Vagina (tissue), 2 donors: Measurements from ENCODE around the gene GPR162. TPM values are rescaled to one million over a fixed set of nuclear protein-coding genes. Genes with fewer than 3 reads are reported as not detected.

ENCODE experiments used
- DNase-seq, 2 donors: peaks; one replicate each; pipeline ENCODE4 v3.0.0-alpha.2; 2017; ENCODE audit errors: extremely low spot score in 2 of 2
- H3K27ac ChIP-seq: fragments of 200-600 bp; sonication (generic); one replicate; pipeline ENCODE4 v1.5.1; 2019
- H3K27me3 ChIP-seq: fragments of 200-600 bp; sonication (generic); one replicate; pipeline ENCODE4 v1.5.1; 2019
- H3K36me3 ChIP-seq, 2 donors: fragments of 200-600 bp; sonication (generic); one replicate each; pipeline ENCODE4 v1.5.1; 2017 to 2019
- H3K4me1 ChIP-seq: fragments of 200-600 bp; sonication (generic); one replicate; pipeline ENCODE4 v1.5.1; 2019
- H3K4me3 ChIP-seq, 2 donors: fragments of 200-600 bp; sonication (generic); 1 replicate in 1 of 2; 2 replicates in 1 of 2; pipeline ENCODE4 v1.5.1; 2016 to 2019
- H3K9me3 ChIP-seq: fragments of 200-600 bp; sonication (generic); one replicate; pipeline ENCODE4 v1.5.1; 2019
- CTCF ChIP-seq, 3 experiments: fragments of 450-650 bp in 2 of 3; fragments of 200-600 bp in 1 of 3; sonication (generic) in 1 of 3; IDR thresholded peaks; one replicate each; pipeline ENCODE4 v1.5.1; 2017 to 2019; ENCODE audit warnings: antibody characterized with exemption in 3 of 3, mild to moderate bottlenecking in 2 of 3, moderate library complexity in 2 of 3
- POLR2A ChIP-seq, 2 donors: fragments of 450-650 bp; IDR thresholded peaks; one replicate each; pipeline ENCODE4 v1.6.1; 2017; ENCODE audit warnings: antibody characterized with exemption in 2 of 2, mild to moderate bottlenecking in 2 of 2, moderate library complexity in 2 of 2
- POLR2AphosphoS5 ChIP-seq, 2 donors: sonication (generic); formaldehyde crosslinking; IDR thresholded peaks; one replicate each; pipeline ENCODE4 v1.9.0; 2017; ENCODE audit warnings: antibody characterized with exemption in 2 of 2, mild to moderate bottlenecking in 2 of 2, low read depth in 1 of 2; ENCODE audit not compliant: insufficient read depth in 1 of 2
- intact Hi-C: fragments of 100-400 bp; cut with DNase I; formaldehyde crosslinking; loops from one replicate; pipeline ENCODE4 v1.15.1; 2023
- total RNA-seq: library from RNA; depleted of rRNA; stranded (reverse); fragments of >200 nt; gene quantifications from one replicate; pipeline ENCODE4 v1.2.3, GENCODE V29; 2016

Gene GPR162
- total RNA-seq, 1 donor from 2014 or later: 3.2 TPM

- H3K9me3 ChIP-seq: no peaks in the 10 kb centered on the region
- peaks cover 21% of the 10 kb centered on the region for H3K4me1 ChIP-seq
- H3K4me3 ChIP-seq: no peak overlapping the region
- DNase-seq: no peak
- TF ChIP-seq CTCF (IDR thresholded peaks at IDR 0.05): no peak
- TF ChIP-seq POLR2AphosphoS5 (IDR thresholded peaks at IDR 0.05; ENCODE audit: insufficient read depth in 1 of 2, low read depth in 1 of 2): no peak
- TF ChIP-seq POLR2A (IDR thresholded peaks at IDR 0.05): no peak
- no peaks in the 10 kb centered on the region for H3K27me3 ChIP-seq
- intact Hi-C loops: no loop called here
- H3K36me3 ChIP-seq: peaks cover 0 to 53% of the 10 kb centered on the region in 2 donors
- H3K27ac ChIP-seq: no peak overlapping the region
These were observed 33.7 kb downstream of the GPR162 start for GRCh38 chr12:6855322-6855721.

- Histone ChIP-seq H3K4me1 (peaks cover 4% of the 10 kb centered on the region), H3K36me3 (peaks cover 6 to 87% of the 10 kb centered on the region in 2 donors), H3K9me3 (no peaks in the 10 kb centered on the region), H3K27me3 (no peaks in the 10 kb centered on the region), H3K27ac (no peak overlapping the region), H3K4me3 (no peak overlapping the region)
- TF ChIP-seq POLR2AphosphoS5 (IDR thresholded peaks at IDR 0.05; ENCODE audit: insufficient read depth in 1 of 2, low read depth in 1 of 2) (no peak), POLR2A (IDR thresholded peaks at IDR 0.05) (no peak), CTCF (IDR thresholded peaks at IDR 0.05) (no peak)
- intact Hi-C loops: no loop called here
- DNase-seq: no peak
These were observed 37.2 kb downstream of the GPR162 start for GRCh38 chr12:6858799-6859198.

GRCh38 chr12:6860116-6860515, 38.5 kb downstream of the GPR162 start:
- no peak overlapping the region for H3K27ac ChIP-seq
- intact Hi-C loops: no loop called here
- H3K4me1 ChIP-seq: no peaks in the 10 kb centered on the region
- no peaks in the 10 kb centered on the region for H3K27me3 ChIP-seq
- peaks cover 6 to 98% of the 10 kb centered on the region in 2 donors for H3K36me3 ChIP-seq
- no peaks in the 10 kb centered on the region for H3K9me3 ChIP-seq
- DNase-seq: no peak
- TF ChIP-seq POLR2AphosphoS5 (IDR thresholded peaks at IDR 0.05; ENCODE audit: insufficient read depth in 1 of 2, low read depth in 1 of 2) (no peak), POLR2A (IDR thresholded peaks at IDR 0.05) (no peak), CTCF (IDR thresholded peaks at IDR 0.05) (no peak)
- no peak overlapping the region for H3K4me3 ChIP-seq

- no peak for DNase-seq
- Histone ChIP-seq H3K4me1 (no peaks in the 10 kb centered on the region), H3K36me3 (peaks cover 6 to 93% of the 10 kb centered on the region in 2 donors), H3K27ac (no peak overlapping the region), H3K27me3 (no peaks in the 10 kb centered on the region), H3K9me3 (no peaks in the 10 kb centered on the region), H3K4me3 (no peak overlapping the region)
- intact Hi-C loops: no loop called here
- TF ChIP-seq CTCF (IDR thresholded peaks at IDR 0.05) (no peak), POLR2A (IDR thresholded peaks at IDR 0.05) (no peak), POLR2AphosphoS5 (IDR thresholded peaks at IDR 0.05; ENCODE audit: insufficient read depth in 1 of 2, low read depth in 1 of 2) (no peak)
These were observed 39.3 kb downstream of the GPR162 start for GRCh38 chr12:6860942-6861341.

- H3K27ac ChIP-seq: no peak overlapping the region
- no peak overlapping the region for H3K4me3 ChIP-seq
- H3K4me1 ChIP-seq: peaks cover 4% of the 10 kb centered on the region
- no peak for TF ChIP-seq POLR2AphosphoS5 (IDR thresholded peaks at IDR 0.05; ENCODE audit: insufficient read depth in 1 of 2, low read depth in 1 of 2)
- H3K36me3 ChIP-seq: peaks cover 6 to 89% of the 10 kb centered on the region in 2 donors
- no peaks in the 10 kb centered on the region for H3K9me3 ChIP-seq
- H3K27me3 ChIP-seq: no peaks in the 10 kb centered on the region
- DNase-seq: no peak
- intact Hi-C loops: no loop called here
These were observed 39.8 kb downstream of the GPR162 start for GRCh38 chr12:6861391-6861790.
